SHP77 (cell line): Measurements from ENCODE around the gene MTF2.
"Not testable (repeated sequence)": the region's sequence is repeated elsewhere in the genome, so short reads cannot be mapped to it uniquely, and the experiment has no call there.

Experiments
- DNase-seq, 2 experiments: peaks; one replicate each; lab custom pipeline; 2025; lab: John Stamatoyannopoulos, UW

Gene MTF2

GRCh38 chr1:93143136-93143535, 64.1 kb downstream of the MTF2 start:
- no peak for DNase-seq

GRCh38 chr1:93143769-93144168, 64.7 kb downstream of the MTF2 start:
- DNase-seq = no peak

- no peak for DNase-seq
Observed at GRCh38 chr1:93148001-93148400, 68.9 kb downstream of the MTF2 start.

- no peak for DNase-seq
Observed at GRCh38 chr1:93150729-93151128, 71.6 kb downstream of the MTF2 start.

- no peak for DNase-seq
Observed at GRCh38 chr1:93151474-93151873, 72.4 kb downstream of the MTF2 start.

GRCh38 chr1:93152835-93153234, 73.8 kb downstream of the MTF2 start:
- no peak for DNase-seq

- no peak for DNase-seq
Observed at GRCh38 chr1:93154898-93155297, 75.8 kb downstream of the MTF2 start.

GRCh38 chr1:93155335-93155734, 76.3 kb downstream of the MTF2 start:
- no peak for DNase-seq

GRCh38 chr1:93159337-93159736, 80.3 kb downstream of the MTF2 start:
- DNase-seq = no peak

GRCh38 chr1:93163314-93163713, 84.2 kb downstream of the MTF2 start:
- not testable (repeated sequence) for DNase-seq

GRCh38 chr1:93164816-93165215, 85.7 kb downstream of the MTF2 start:
- DNase-seq = no peak

- not testable (repeated sequence) for DNase-seq
Observed at GRCh38 chr1:93165895-93166294, 86.8 kb downstream of the MTF2 start.

- DNase-seq = no peak
Observed at GRCh38 chr1:93167006-93167405, 87.9 kb downstream of the MTF2 start.

- DNase-seq = not testable (repeated sequence)
Observed at GRCh38 chr1:93170141-93170678, 91.1 kb downstream of the MTF2 start.

GRCh38 chr1:93171549-93172034, 92.5 kb downstream of the MTF2 start:
- no peak for DNase-seq

GRCh38 chr1:93172778-93173177, 93.7 kb downstream of the MTF2 start:
- no peak for DNase-seq

- not testable (repeated sequence) for DNase-seq
Observed at GRCh38 chr1:93174638-93175037, 95.6 kb downstream of the MTF2 start.

GRCh38 chr1:93177991-93178390, 98.9 kb downstream of the MTF2 start:
- no peak for DNase-seq

- no peak for DNase-seq
Observed at GRCh38 chr1:93178418-93178817, 99.3 kb downstream of the MTF2 start.

- peak; percentile 96 to 97 for DNase-seq
Observed at GRCh38 chr1:93179886-93180722, 101.0 kb downstream of the MTF2 start, which contains the start of gene TMED5. TSS of gene TMED5 (minus strand) at chr1:93180413. CDS start at chr1:93180242, 171 bp downstream.

GRCh38 chr1:93180723-93181613, 101.9 kb downstream of the MTF2 start, which contains the start of gene CCDC18:
TSS of gene CCDC18 (plus strand) at chr1:93180724. CDS start at chr1:93183362, 2,638 bp downstream.
- DNase-seq = peak in 1 of 2 experiments; percentile 53

- no peak for DNase-seq
Observed at GRCh38 chr1:93186667-93187066, 107.6 kb downstream of the MTF2 start.
